Right kidney (tissue), 1 donor: ENCODE measurements around the gene HMGCR.

Experiments
- DNase-seq: peaks from one replicate; pipeline ENCODE4 v3.0.0-alpha.2; 2016

HMGCR gene

GRCh38 chr5:75338408-75338807, 1.4 kb downstream of the HMGCR start:
- DNase-seq, result no peak

GRCh38 chr5:75340714-75341478, 3.9 kb downstream of the HMGCR start:
- DNase-seq, result no peak

GRCh38 chr5:75341934-75342333, 4.9 kb downstream of the HMGCR start:
- no peak for DNase-seq

- DNase-seq, result no peak
Measured at GRCh38 chr5:75342836-75343235, 5.8 kb downstream of the HMGCR start.

GRCh38 chr5:75348241-75348640, 11.2 kb downstream of the HMGCR start:
- DNase-seq, result no peak

- DNase-seq, result no peak
Measured at GRCh38 chr5:75349663-75350062, 12.6 kb downstream of the HMGCR start.

GRCh38 chr5:75351139-75351926, 14.3 kb downstream of the HMGCR start:
- no peak for DNase-seq

- no peak for DNase-seq
Measured at GRCh38 chr5:75355236-75355635, 18.2 kb downstream of the HMGCR start.

- no peak for DNase-seq
Measured at GRCh38 chr5:75356719-75357118, 19.7 kb downstream of the HMGCR start.

GRCh38 chr5:75358117-75358516, 21.1 kb downstream of the HMGCR start:
- no peak for DNase-seq

- DNase-seq, result no peak
Measured at GRCh38 chr5:75361310-75361709, 24.3 kb downstream of the HMGCR start.

- DNase-seq, result no peak
Measured at GRCh38 chr5:75362474-75362975, 25.5 kb downstream of the HMGCR start.

- DNase-seq, result no peak
Measured at GRCh38 chr5:75363111-75363510, 26.1 kb downstream of the HMGCR start.

GRCh38 chr5:75363726-75364495, 26.9 kb downstream of the HMGCR start:
- DNase-seq, result no peak

GRCh38 chr5:75364571-75365280, 27.7 kb downstream of the HMGCR start:
- no peak for DNase-seq

- no peak for DNase-seq
Measured at GRCh38 chr5:75365740-75366139, 28.7 kb downstream of the HMGCR start.

GRCh38 chr5:75366787-75367186, 29.8 kb downstream of the HMGCR start:
- no peak for DNase-seq

- no peak for DNase-seq
Measured at GRCh38 chr5:75367401-75367800, 30.4 kb downstream of the HMGCR start.

GRCh38 chr5:75368391-75368790, 31.4 kb downstream of the HMGCR start:
- no peak for DNase-seq

- no peak for DNase-seq
Measured at GRCh38 chr5:75373862-75374261, 36.8 kb downstream of the HMGCR start.

GRCh38 chr5:75374394-75374814, 37.4 kb downstream of the HMGCR start:
- no peak for DNase-seq

GRCh38 chr5:75375414-75375813, 38.4 kb downstream of the HMGCR start:
- no peak for DNase-seq
